CD4-positive, alpha-beta T cell treated with Interleukin-4 for 4 hours (primary cell): Measurements from ENCODE around the gene PRDM16.

Source experiments
- DNase-seq: peaks from one replicate; pipeline ENCODE4 v3.0.0-alpha.2; 2020

PRDM16 gene

GRCh38 chr1:3425486-3426215 lies 356.6 kb downstream of the PRDM16 start:
- DNase-seq: no peak

DNA sequence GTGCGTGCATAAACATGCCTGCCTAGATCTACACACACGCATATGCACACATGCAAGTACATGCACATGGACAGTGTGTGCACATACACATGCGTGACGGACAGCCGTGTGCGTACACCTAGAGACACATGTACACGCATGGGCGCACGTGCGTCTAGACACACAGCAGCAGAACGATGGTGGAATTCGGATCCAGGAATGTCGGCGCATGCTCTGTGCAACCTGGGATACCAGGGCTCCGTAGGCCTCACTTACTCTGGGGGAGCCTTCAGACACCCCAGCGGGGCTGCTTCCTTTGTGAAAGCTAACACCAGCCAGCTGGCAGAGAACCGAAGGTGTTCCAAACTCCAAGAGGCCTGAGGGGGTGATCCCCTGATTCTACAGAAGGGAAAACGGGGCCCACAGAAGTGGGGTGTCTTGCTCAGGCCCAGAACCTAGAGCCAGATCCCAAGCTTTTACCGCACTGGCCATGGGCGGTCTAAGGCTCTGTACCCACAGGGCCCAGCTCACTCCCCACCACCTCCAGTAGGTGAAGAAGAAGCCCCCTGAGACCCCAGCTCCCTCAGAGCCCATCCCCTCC lies 358.0 kb downstream of the PRDM16 start:
- no peak for DNase-seq

DNA sequence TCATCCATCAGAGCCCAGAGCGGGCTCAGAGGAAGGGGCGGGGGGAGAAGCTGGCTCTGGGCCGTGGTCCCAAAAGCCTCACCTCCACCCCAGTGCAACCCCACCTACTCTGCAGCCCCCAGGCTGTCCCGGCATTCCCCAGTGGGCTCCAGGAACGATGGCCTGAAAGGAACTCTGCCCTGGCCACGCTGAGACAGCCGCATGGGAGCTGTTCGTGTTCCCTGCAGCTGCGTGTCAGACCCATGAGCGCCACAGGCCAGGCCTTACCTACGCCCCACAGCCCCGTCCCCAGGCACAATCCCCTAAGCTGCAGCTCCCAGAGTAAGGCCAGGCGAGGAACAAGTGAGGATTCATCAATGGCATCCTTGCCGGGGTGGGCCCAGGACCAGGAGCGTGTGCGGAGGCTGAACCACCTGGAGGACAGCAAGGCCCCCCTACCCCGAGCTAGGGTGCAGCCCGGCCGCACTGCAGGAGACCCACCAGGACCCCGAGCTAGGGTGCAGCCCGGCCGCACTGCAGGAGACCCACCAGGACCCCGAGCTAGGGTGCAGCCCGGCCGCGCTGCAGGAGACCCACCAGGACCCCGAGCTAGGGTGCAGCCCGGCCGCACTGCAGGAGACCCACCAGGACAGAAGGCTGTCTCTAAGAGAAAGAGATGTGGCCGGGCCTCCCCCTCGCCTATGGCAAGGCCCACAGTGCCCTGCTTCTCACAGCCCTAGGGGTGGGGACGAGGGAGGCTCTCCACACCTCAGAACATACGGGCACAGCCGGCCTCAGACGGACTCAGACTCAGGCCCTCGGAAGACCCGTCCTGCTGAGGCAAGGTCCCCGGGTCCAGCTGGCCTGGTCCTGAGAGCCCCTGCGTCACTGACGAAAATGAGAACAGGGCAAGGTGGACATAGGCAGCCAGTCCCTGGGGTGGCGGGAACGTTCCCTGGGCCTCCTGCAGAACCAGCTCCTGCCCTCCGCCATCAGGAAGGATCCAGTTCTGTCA lies 359.0 kb downstream of the PRDM16 start:
- DNase-seq: no peak

GRCh38 chr1:3428899-3429298 lies 359.9 kb downstream of the PRDM16 start:
- DNase-seq: no peak

DNA sequence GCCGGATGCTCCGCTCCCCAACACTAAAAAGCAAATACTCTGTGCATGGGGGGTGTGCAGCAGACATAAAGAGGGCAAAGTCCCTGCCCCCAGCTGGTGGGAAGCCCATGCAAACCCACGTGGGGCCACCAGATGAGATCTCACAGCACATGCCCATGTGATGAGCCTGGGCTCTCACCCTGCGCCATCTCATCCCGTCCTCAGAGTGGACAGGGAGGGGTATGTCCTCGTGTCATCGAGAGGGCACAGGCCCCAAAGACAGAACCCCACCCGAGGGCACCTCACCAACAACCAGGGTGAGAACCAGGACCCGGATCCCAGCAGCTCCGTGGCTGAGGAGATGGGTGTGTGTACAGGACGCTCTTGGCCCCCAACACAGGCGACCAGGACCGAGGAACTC lies 360.3 kb downstream of the PRDM16 start:
- DNase-seq: no peak

- DNase-seq: no peak
These were observed 360.8 kb downstream of the PRDM16 start for GRCh38 chr1:3429766-3430165.

GRCh38 chr1:3430406-3430805 lies 361.4 kb downstream of the PRDM16 start:
- no peak for DNase-seq

- no peak for DNase-seq
These were observed 361.8 kb downstream of the PRDM16 start for GRCh38 chr1:3430820-3431219.

DNA sequence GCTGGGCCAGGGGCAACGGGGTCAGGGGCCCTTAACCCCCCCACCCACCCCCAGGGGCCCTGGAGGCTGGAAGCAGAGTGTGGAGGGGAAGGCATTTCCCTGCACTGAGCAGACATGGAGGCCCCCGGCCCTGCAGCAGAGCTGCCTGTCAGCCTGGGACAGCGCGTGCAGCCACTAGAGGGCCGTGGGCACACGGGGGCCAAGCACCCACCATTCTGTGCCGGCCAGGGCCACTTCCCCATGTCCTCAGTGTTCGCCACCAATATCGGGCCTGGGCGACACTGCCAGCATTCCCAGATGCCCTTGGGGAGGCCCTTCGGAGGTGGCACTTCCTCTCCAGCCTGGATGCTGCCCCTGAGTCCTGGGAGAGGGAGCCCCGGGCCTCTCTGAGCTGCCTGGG lies 362.3 kb downstream of the PRDM16 start:
- no peak for DNase-seq

DNA sequence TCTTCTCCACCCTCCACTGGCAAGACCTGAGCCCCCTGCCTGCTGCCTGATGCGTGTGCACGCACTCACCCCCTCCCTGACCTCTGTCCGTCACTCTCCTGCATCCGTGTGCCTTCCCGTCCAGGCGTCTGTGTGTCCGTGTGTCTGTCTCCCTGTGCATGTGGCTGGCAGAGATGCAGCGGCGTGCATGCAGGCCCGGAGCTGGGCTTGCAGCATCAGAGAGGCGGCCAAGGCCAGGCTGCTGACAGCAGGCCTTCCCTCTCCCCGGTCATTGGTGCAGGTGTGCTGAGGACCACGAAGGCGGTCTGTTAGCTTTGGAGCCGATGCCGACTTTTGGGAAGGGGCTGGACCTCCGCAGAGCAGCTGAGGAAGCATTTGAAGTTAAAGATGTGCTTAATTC lies 362.7 kb downstream of the PRDM16 start:
- no peak for DNase-seq

GRCh38 chr1:3432306-3432705 lies 363.3 kb downstream of the PRDM16 start:
- no peak for DNase-seq

GRCh38 chr1:3433076-3433475 lies 364.1 kb downstream of the PRDM16 start:
- no peak for DNase-seq

GRCh38 chr1:3433596-3434320 lies 364.8 kb downstream of the PRDM16 start:
- no peak for DNase-seq

GRCh38 chr1:3434406-3435110 lies 365.6 kb downstream of the PRDM16 start:
- no peak for DNase-seq

DNA sequence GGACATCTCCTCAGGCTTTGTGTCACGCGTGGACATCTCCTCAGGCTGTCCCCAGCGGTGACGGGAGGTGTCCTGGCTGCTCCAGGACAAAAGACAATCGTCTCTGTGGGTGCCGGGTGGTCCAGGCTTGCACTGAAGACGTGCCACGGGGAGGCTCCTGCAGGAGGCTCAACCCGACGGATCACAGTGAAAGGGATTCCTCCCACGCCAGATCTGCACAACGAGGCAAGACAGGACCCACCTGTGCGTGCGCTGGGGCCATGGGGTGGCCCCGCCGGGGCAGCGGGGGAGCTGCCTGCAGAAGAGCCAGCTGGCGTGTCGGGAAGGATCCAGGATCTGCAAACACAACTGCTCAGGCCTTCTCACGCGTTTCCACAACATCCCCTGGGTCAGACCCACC lies 366.7 kb downstream of the PRDM16 start:
- no peak for DNase-seq

DNA sequence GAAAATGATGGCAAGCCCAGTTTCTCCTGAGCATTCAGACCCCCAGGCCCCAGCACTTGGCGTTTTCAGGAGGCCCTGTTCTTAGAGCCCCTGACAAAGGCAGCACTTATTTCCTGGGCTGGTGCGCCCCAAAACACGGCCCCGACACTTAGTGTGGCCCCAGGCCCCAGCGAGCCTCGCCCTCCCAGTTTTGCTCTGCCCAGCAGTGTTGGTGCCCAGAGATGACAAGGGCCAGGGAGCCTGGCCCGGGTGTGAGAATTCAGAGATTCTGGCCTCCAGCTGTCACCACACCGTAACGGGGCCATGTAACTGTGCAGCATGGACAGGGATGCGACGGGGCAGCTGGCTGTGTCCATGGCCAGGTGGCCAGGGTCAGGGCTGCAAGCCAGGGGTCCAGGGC lies 367.4 kb downstream of the PRDM16 start:
- DNase-seq: no peak

- no peak for DNase-seq
These were observed 367.9 kb downstream of the PRDM16 start for GRCh38 chr1:3436901-3437300.

- DNase-seq: no peak
These were observed 369.7 kb downstream of the PRDM16 start for GRCh38 chr1:3438661-3439180.

- no peak for DNase-seq
These were observed 370.6 kb downstream of the PRDM16 start for GRCh38 chr1:3439346-3440299.

DNA sequence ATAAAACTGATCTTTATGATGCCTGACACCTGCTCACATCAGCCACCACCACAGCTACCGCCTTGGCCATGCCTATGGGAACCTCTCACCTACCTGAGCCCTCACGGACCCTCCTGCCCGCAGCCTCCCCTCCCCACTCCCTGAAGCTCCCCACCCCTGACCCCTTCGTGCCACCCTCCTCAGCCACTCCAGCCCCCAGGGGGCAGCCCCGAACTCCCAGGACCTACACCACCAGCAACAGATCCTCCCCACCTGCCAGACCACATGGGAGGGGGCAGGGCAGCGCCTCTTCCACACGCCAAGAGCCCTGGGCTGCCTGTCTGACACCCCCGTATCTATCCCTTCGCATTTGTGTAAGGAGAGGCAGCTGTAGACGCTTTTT lies 371.3 kb downstream of the PRDM16 start:
- no peak for DNase-seq
